Natural killer cell (primary cell): Measurements from ENCODE around the gene CNTNAP1. TPM values are rescaled to one million over a fixed set of nuclear protein-coding genes. Genes with fewer than 3 reads are reported as not detected.

Source experiments
- ATAC-seq, 3 donors: fragments of 150-1000 bp in 2 of 3; fragments of 200-7000 bp in 1 of 3; cut with Tn5 transposase; 1 replicate in 1 of 3; 2 replicates in 2 of 3; pipeline ENCODE4 v1.10.0; 2021; ENCODE audit warnings: mild to moderate bottlenecking in 2 of 3, moderate library complexity in 2 of 3
- DNase-seq, 2 donors: peaks; one replicate each; pipeline versions ENCODE4 v3.0.0 to v3.0.0-alpha.2; 2013 to 2021; ENCODE audit warnings: mixed read lengths in 1 of 2
- H3K27ac ChIP-seq: one replicate; pipeline ENCODE4 v1.5.1; 2013; ENCODE audit warnings: mild to moderate bottlenecking, low read length
- H3K27me3 ChIP-seq: one replicate; pipeline ENCODE4 v1.6.1; 2013; ENCODE audit warnings: low read length; ENCODE audit not compliant: control insufficient read depth, insufficient read depth
- H3K36me3 ChIP-seq: one replicate; pipeline ENCODE4 v1.6.1; 2013; ENCODE audit warnings: low read length; ENCODE audit not compliant: control insufficient read depth, insufficient read depth
- H3K4me1 ChIP-seq: one replicate; pipeline ENCODE4 v1.6.1; 2013; ENCODE audit warnings: low read length; ENCODE audit not compliant: control insufficient read depth, insufficient read depth
- H3K4me3 ChIP-seq: one replicate; pipeline ENCODE4 v1.5.1; 2013; ENCODE audit warnings: low read length
- H3K9me3 ChIP-seq: one replicate; pipeline ENCODE4 v1.6.1; 2013; ENCODE audit warnings: low read length; ENCODE audit not compliant: control insufficient read depth, insufficient read depth
- H3K27ac Mint-ChIP-seq, 2 donors: one replicate each; pipeline ENCODE4 v1.8.0; 2022; ENCODE audit warnings: mild to moderate bottlenecking in 2 of 2, mixed read lengths in 2 of 2, moderate library complexity in 1 of 2
- H3K27me3 Mint-ChIP-seq, 2 donors: one replicate each; pipeline ENCODE4 v1.8.0; 2022; ENCODE audit warnings: low read depth in 2 of 2, mixed read lengths in 2 of 2
- H3K36me3 Mint-ChIP-seq: one replicate; pipeline ENCODE4 v1.8.0; 2022; ENCODE audit warnings: mixed read lengths
- H3K4me1 Mint-ChIP-seq, 2 donors: one replicate each; pipeline ENCODE4 v1.8.0; 2022; ENCODE audit warnings: mixed read lengths in 2 of 2
- H3K4me3 Mint-ChIP-seq: one replicate; pipeline ENCODE4 v1.8.0; 2022; ENCODE audit warnings: mild to moderate bottlenecking, moderate library complexity, mixed read lengths
- H3K9me3 Mint-ChIP-seq, 2 donors: one replicate each; pipeline ENCODE4 v1.8.0; 2022; ENCODE audit warnings: mixed read lengths in 2 of 2
- WGBS: methylation state at CpG from one replicate; pipeline ENCODE4 v1.1.7; 2013; ENCODE audit warnings: missing lambda C conversion rate; ENCODE audit not compliant: insufficient coverage; 5-methylcytosine and 5-hydroxymethylcytosine counted together
- intact Hi-C: fragments of 100-400 bp; cut with micrococcal nuclease; formaldehyde crosslinking; loops from one replicate; pipeline ENCODE4 v1.14.2; 2022
- total RNA-seq, 4 donors: library from RNA; stranded (reverse); fragments of 120-200 nt in 1 of 4; gene quantifications; one replicate each; pipeline versions ENCODE4 v1.2.3 to v1.2.4, GENCODE V29; 2013 to 2022
- TF ChIP-seq, protein P1 (sequence below): fragments of 200-600 bp; IDR thresholded peaks from one replicate; pipeline ENCODE4 v1.8.0; 2022; ENCODE audit warnings: antibody characterized with exemption

CNTNAP1 gene
- total RNA-seq, 3 donors from 2014 or later (not counting 1 experiment from before 2014, with no cell fraction given): 0.33 to 0.85 (median 0.39) TPM

DNA sequence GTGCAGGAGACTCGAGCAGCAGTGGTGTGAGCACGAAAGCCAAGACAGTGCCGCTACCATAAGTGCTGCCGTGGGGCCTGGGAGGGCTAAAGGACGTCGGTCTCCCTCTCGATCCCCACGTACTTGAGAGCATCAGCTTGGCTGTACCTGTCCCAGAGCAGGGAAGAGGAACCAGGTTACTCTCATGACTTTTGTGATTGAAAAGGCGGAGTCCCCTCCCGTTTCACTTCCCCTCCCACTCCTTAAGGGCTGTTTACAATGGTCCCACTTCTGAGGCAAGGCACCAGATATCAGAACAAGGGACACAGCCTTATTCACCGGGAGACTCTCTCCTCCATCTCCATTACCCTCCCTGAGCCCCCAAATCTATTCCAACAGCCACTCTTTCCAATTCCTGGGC lies 20.1 kb downstream of the CNTNAP1 start:
- ATAC-seq (no peak), DNase-seq (no peak)
- intact Hi-C loops: no loop called here
- Histone ChIP-seq H3K27ac (no peak overlapping the region), H3K4me1 (peaks cover 30% of the 10 kb centered on the region), H3K27me3 (no peaks in the 10 kb centered on the region), H3K4me3 (no peak overlapping the region), H3K36me3 (peaks cover 54% of the 10 kb centered on the region), H3K9me3 (no peaks in the 10 kb centered on the region)
- Mint-ChIP-seq H3K4me1 (peaks cover 8 to 10% of the 10 kb centered on the region in 2 donors), H3K27ac (no peak overlapping the region), H3K36me3 (peaks cover 23% of the 10 kb centered on the region), H3K4me3 (no peak overlapping the region), H3K9me3 (no peaks in the 10 kb centered on the region), H3K27me3 (no peaks in the 10 kb centered on the region)
- TF ChIP-seq, protein P1, sequence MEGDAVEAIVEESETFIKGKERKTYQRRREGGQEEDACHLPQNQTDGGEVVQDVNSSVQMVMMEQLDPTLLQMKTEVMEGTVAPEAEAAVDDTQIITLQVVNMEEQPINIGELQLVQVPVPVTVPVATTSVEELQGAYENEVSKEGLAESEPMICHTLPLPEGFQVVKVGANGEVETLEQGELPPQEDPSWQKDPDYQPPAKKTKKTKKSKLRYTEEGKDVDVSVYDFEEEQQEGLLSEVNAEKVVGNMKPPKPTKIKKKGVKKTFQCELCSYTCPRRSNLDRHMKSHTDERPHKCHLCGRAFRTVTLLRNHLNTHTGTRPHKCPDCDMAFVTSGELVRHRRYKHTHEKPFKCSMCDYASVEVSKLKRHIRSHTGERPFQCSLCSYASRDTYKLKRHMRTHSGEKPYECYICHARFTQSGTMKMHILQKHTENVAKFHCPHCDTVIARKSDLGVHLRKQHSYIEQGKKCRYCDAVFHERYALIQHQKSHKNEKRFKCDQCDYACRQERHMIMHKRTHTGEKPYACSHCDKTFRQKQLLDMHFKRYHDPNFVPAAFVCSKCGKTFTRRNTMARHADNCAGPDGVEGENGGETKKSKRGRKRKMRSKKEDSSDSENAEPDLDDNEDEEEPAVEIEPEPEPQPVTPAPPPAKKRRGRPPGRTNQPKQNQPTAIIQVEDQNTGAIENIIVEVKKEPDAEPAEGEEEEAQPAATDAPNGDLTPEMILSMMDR: no peak
- WGBS: 92% methylated on average over 11 of the region's 11 CpGs

DNA sequence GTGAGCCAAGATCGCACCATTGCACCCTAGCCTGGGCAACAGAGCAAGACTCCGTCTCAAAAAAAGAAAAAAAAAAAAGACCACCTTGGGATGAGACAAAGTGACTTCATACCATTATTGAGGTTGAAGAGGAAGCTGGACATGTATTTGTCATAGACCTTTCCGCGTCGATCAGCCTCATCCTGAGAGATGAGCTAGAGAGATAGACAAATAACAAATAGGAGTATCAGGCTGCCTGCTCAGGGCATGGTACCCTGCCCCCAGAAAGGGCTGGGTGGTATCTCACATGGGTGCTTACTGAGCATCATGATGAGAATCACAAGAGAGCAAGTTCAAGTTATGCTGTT lies 22.1 kb downstream of the CNTNAP1 start:
- H3K4me3 Mint-ChIP-seq: no peak overlapping the region
- peaks cover 38% of the 10 kb centered on the region for H3K4me1 ChIP-seq

DNA sequence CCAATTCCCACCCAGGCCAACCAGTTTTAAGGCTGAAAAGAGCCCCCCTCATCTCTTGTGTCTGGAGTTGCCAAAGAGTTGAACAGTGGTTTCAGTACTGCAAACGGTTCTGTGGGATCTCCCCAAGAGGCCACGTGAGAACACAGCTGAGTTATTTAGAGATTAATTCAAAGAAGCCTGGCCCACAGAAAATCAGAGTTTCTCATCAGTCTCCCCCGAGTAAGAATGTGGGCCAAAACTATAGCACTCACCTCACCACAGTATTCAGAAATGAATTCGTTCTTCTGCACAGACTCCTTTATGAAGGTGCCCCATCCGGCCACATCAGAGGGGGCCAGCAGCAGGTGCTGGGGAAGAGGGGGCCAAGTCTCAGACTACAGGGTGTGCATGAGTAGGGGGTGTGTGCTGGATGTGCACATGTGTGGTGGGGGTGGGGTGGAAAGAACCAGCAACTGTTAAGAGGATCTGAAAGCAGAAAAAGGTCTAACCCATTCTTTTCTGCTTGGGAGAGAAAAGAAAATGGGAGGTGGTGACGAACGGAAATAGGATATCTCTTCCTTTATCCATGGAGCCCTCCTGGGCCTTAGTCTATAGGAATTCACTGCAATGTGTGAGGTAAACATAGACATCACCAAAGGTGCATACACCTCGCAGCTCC lies 22.6 kb downstream of the CNTNAP1 start:
- H3K4me3 ChIP-seq: no peak overlapping the region
- H3K27me3 Mint-ChIP-seq: no peaks in the 10 kb centered on the region
- DNase-seq (no peak), ATAC-seq (no peak)
- no peaks in the 10 kb centered on the region for H3K9me3 ChIP-seq
- peaks cover 36% of the 10 kb centered on the region for H3K36me3 Mint-ChIP-seq
- H3K4me3 Mint-ChIP-seq: no peak overlapping the region
- TF ChIP-seq, protein P1: no peak
- H3K9me3 Mint-ChIP-seq: no peaks in the 10 kb centered on the region
- intact Hi-C loops: no loop called here
- H3K27ac ChIP-seq: no peak overlapping the region
- peaks cover 38% of the 10 kb centered on the region for H3K4me1 ChIP-seq
- H3K4me1 Mint-ChIP-seq: peaks cover 8 to 10% of the 10 kb centered on the region in 2 donors
- H3K36me3 ChIP-seq: peaks cover 77% of the 10 kb centered on the region
- no peaks in the 10 kb centered on the region for H3K27me3 ChIP-seq
- 69% methylated on average over 8 of the region's 8 CpGs for WGBS
- no peak overlapping the region for H3K27ac Mint-ChIP-seq

More for the DNA sequence above, 22.1 kb downstream of the CNTNAP1 start:
- H3K4me3 ChIP-seq: no peak overlapping the region
- no peak overlapping the region for H3K27ac ChIP-seq
- no peaks in the 10 kb centered on the region for H3K9me3 Mint-ChIP-seq
- ATAC-seq: no peak
- WGBS: 78% methylated on average over 5 of the region's 5 CpGs
- H3K36me3 Mint-ChIP-seq: peaks cover 34% of the 10 kb centered on the region
- H3K27me3 ChIP-seq: no peaks in the 10 kb centered on the region
- DNase-seq: no peak
- H3K4me1 Mint-ChIP-seq: peaks cover 8 to 10% of the 10 kb centered on the region in 2 donors
- no peak overlapping the region for H3K27ac Mint-ChIP-seq
- H3K36me3 ChIP-seq: peaks cover 72% of the 10 kb centered on the region
- intact Hi-C loops: no loop called here
- no peaks in the 10 kb centered on the region for H3K27me3 Mint-ChIP-seq
- no peaks in the 10 kb centered on the region for H3K9me3 ChIP-seq
- TF ChIP-seq, protein P1: no peak

DNA sequence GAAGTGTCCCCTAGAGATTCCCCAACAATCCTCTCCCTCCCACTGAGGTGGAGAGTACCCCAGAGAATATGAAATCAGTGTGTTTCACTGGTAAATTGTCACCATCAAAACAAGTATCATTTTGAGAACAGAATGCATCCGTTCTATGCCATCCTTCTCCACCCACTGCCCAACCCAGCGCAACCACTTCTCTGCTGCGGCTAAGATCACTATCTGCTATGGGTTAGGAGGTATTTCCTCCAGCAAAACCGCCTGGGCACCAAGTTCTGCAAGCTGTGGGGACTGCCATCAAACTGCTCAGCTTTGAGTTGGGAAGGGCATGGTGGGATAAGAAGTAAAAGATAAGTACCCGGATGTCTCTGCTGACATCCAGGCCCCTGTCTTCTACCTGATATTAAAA lies 24.4 kb downstream of the CNTNAP1 start:
- intact Hi-C loops: no loop called here
- 0% methylated on average over 2 of the region's 5 CpGs for WGBS
- DNase-seq: peak in 1 of 2 donors; percentile 75

More for the DNA sequence above, 24.4 kb downstream of the CNTNAP1 start:
- Histone ChIP-seq H3K4me1 (peaks cover 38% of the 10 kb centered on the region), H3K27me3 (no peaks in the 10 kb centered on the region), H3K36me3 (peaks cover 78% of the 10 kb centered on the region), H3K27ac (no peak overlapping the region), H3K4me3 (no peak overlapping the region), H3K9me3 (no peaks in the 10 kb centered on the region)
- Mint-ChIP-seq H3K36me3 (peaks cover 41% of the 10 kb centered on the region), H3K4me1 (peaks cover 5 to 8% of the 10 kb centered on the region in 2 donors), H3K9me3 (no peaks in the 10 kb centered on the region), H3K27me3 (no peaks in the 10 kb centered on the region), H3K27ac (no peak overlapping the region), H3K4me3 (no peak overlapping the region)
- TF ChIP-seq, protein P1: no peak
- peak in 2 of 3 donors; percentile 72 to 74 for ATAC-seq
